HL-60 (cell line): Measurements from ENCODE around the gene KLHDC8A.

ENCODE experiments used
- DNase-seq, 2 experiments: peaks; one replicate each; pipeline ENCODE4 v3.0.0-alpha.2; 2010 to 2020; ENCODE audit warnings: low read depth in 1 of 2, low spot score in 1 of 2
- H3K27ac ChIP-seq: fragments of 250-450 bp; sonication (Bioruptor Pico); replicated peaks from 2 replicates; pipeline ENCODE4 v1.5.1; 2020; ENCODE audit warnings: mild to moderate bottlenecking, moderate library complexity
- H3K27me3 ChIP-seq: fragments of 250-450 bp; sonication (Bioruptor Pico); 2 replicates; pipeline ENCODE4 v1.5.1; 2021; ENCODE audit warnings: mild to moderate bottlenecking, moderate library complexity; ENCODE audit not compliant: insufficient read depth, poor library complexity, severe bottlenecking
- H3K4me3 ChIP-seq: replicated peaks from 2 replicates; pipeline ENCODE4 v1.5.1; 2011; ENCODE audit warnings: mild to moderate bottlenecking, control low read depth, low read length; ENCODE audit not compliant: insufficient read depth
- GABPA ChIP-seq: IDR thresholded peaks from 2 replicates; pipeline ENCODE4 v1.6.1; 2012; ENCODE audit warnings: low read depth
- POLR2AphosphoS5 ChIP-seq: IDR thresholded peaks from 2 replicates; pipeline ENCODE4 v1.6.1; 2012; ENCODE audit warnings: low read depth
- SPI1 ChIP-seq: IDR thresholded peaks from 2 replicates; pipeline ENCODE4 v1.6.1; 2012; ENCODE audit warnings: low read depth, mild to moderate bottlenecking, borderline replicate concordance
- TF ChIP-seq, protein P1 (sequence below): IDR thresholded peaks from 2 replicates; pipeline ENCODE4 v1.6.1; 2012; ENCODE audit warnings: low read depth; ENCODE audit not compliant: insufficient replicate concordance
- TF ChIP-seq, protein P2 (sequence below): IDR thresholded peaks from one replicate; pipeline ENCODE4 v1.5.1; 2011; ENCODE audit warnings: low read length, control low read depth, inconsistent platforms; ENCODE audit not compliant: insufficient read depth

KLHDC8A gene

DNA sequence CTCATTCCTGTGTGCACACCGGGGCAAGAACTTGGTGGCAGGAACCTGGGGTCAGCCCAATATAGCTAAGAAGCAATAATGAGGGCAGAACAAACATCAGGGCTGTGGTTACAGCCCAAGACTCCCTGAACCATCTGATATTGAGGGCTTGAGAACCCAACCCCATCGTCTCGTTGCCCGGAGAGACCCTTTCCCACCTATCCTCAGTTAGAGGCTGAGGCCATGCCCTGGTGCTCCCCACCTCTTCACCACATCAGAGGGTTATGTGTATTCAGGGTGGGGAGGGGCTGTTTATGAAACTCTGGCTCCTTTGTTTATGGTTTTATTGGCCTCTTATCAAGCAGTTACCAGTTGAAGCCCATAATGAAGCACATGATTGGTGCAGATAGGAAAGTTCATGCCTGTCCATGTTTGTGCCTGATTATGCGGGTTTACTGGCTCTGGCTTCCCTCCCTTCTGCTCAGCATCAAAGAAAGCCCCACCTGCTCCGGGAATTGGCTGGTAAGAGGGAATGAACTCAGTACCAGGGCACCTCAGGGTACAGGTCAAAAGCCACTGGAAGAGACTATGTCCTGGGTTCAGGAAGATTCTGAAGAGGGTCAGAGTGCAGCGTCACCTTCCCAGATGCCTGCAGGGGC lies 49.7 kb downstream of the KLHDC8A start:
- Histone ChIP-seq H3K27me3 (no peaks in the 10 kb centered on the region), H3K27ac (no peak overlapping the region), H3K4me3 (no peak overlapping the region)
- no peak for DNase-seq
- TF ChIP-seq SPI1 (no peak), POLR2AphosphoS5 (no peak), GABPA (no peak)
- TF ChIP-seq, protein P1, sequence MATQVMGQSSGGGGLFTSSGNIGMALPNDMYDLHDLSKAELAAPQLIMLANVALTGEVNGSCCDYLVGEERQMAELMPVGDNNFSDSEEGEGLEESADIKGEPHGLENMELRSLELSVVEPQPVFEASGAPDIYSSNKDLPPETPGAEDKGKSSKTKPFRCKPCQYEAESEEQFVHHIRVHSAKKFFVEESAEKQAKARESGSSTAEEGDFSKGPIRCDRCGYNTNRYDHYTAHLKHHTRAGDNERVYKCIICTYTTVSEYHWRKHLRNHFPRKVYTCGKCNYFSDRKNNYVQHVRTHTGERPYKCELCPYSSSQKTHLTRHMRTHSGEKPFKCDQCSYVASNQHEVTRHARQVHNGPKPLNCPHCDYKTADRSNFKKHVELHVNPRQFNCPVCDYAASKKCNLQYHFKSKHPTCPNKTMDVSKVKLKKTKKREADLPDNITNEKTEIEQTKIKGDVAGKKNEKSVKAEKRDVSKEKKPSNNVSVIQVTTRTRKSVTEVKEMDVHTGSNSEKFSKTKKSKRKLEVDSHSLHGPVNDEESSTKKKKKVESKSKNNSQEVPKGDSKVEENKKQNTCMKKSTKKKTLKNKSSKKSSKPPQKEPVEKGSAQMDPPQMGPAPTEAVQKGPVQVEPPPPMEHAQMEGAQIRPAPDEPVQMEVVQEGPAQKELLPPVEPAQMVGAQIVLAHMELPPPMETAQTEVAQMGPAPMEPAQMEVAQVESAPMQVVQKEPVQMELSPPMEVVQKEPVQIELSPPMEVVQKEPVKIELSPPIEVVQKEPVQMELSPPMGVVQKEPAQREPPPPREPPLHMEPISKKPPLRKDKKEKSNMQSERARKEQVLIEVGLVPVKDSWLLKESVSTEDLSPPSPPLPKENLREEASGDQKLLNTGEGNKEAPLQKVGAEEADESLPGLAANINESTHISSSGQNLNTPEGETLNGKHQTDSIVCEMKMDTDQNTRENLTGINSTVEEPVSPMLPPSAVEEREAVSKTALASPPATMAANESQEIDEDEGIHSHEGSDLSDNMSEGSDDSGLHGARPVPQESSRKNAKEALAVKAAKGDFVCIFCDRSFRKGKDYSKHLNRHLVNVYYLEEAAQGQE: no peak
- TF ChIP-seq, protein P2, sequence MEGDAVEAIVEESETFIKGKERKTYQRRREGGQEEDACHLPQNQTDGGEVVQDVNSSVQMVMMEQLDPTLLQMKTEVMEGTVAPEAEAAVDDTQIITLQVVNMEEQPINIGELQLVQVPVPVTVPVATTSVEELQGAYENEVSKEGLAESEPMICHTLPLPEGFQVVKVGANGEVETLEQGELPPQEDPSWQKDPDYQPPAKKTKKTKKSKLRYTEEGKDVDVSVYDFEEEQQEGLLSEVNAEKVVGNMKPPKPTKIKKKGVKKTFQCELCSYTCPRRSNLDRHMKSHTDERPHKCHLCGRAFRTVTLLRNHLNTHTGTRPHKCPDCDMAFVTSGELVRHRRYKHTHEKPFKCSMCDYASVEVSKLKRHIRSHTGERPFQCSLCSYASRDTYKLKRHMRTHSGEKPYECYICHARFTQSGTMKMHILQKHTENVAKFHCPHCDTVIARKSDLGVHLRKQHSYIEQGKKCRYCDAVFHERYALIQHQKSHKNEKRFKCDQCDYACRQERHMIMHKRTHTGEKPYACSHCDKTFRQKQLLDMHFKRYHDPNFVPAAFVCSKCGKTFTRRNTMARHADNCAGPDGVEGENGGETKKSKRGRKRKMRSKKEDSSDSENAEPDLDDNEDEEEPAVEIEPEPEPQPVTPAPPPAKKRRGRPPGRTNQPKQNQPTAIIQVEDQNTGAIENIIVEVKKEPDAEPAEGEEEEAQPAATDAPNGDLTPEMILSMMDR: no peak

DNA sequence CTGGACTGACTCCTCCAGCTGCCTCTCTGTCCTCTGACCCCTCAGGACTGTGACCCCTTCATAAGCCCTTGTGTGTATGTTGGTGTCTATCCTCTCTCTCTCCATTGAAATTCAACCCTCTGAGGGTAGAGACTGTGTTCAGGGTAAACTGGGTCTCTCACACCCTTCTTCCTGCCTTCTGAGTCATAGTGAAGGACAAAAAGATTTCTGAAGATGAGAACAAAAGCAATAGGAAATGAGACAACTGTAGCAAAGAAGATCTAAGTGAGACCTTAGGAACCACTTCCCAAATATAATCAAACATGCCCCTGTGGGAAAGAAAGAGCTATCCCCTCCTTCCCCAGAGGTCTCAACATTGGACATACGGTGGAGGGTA lies 52.0 kb downstream of the KLHDC8A start:
- no peak overlapping the region for H3K27ac ChIP-seq

DNA sequence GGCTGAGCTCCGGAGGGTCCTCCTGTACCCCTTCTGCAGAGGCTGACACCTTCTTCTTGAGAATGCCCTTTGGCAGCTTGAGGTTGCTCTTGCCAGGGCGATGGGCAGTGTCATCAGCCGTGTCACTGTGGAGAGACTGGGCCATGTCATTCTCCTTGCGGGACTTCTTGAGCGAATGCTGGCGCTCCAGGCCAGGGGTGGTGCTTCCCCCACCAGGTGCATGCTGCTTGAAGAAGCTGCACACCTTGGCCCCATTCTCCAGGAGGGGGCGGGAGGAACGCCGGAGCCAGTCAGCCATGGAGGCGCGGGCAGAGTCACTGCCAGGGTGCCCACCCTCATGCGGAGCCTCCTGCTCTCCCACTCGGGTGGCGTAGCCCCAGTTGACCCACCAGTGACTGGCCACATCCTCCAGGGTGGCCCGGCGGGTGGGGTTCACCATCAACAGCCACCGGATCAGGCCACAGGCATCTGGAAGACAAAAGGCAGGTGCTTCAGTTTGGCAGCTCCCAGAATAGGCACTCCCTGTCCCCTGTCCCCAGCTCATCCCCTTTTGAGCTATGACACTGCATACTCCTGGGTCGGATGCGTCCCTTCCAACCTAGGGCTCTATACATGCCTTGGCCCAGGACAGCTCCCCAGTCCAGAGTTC lies 52.6 kb downstream of the KLHDC8A start:
- Histone ChIP-seq H3K27me3 (no peaks in the 10 kb centered on the region), H3K27ac (no peak overlapping the region), H3K4me3 (no peak overlapping the region)
- DNase-seq: no peak
- TF ChIP-seq, protein P1: no peak

More for the DNA sequence above, 52.0 kb downstream of the KLHDC8A start:
- Histone ChIP-seq H3K4me3 (no peak overlapping the region), H3K27me3 (no peaks in the 10 kb centered on the region)
- DNase-seq: no peak
- TF ChIP-seq, protein P2: no peak
- no peak for TF ChIP-seq GABPA
- no peak for TF ChIP-seq SPI1
- TF ChIP-seq, protein P1: no peak
- no peak for TF ChIP-seq POLR2AphosphoS5
